GM12891 (cell line): Measurements from ENCODE around the gene KRT77.

Source experiments
- POLR2A ChIP-seq: IDR thresholded peaks from 2 replicates; pipeline ENCODE4 v1.6.1; 2011; ENCODE audit warnings: low read depth, low read length, control low read depth
- SPI1 ChIP-seq: IDR thresholded peaks from 2 replicates; pipeline ENCODE4 v1.6.1; 2011; ENCODE audit warnings: low read depth, low read length, control low read depth

- TF ChIP-seq POLR2A = no peak
- no peak for TF ChIP-seq SPI1
These were observed 12.1 kb downstream of the KRT77 start for GRCh38 chr12:52691076-52691840.
